CD4-positive, alpha-beta T cell treated with Interleukin-12 subunit alpha and Interleukin-12 subunit beta, for 1 hour (primary cell): ENCODE measurements around the gene ULBP1.
"Not testable (repeated sequence)": the region's sequence is repeated elsewhere in the genome, so short reads cannot be mapped to it uniquely, and the experiment has no call there.

Experiments
- DNase-seq: peaks from one replicate; pipeline ENCODE4 v3.0.0-alpha.2; 2020

Gene ULBP1

DNA sequence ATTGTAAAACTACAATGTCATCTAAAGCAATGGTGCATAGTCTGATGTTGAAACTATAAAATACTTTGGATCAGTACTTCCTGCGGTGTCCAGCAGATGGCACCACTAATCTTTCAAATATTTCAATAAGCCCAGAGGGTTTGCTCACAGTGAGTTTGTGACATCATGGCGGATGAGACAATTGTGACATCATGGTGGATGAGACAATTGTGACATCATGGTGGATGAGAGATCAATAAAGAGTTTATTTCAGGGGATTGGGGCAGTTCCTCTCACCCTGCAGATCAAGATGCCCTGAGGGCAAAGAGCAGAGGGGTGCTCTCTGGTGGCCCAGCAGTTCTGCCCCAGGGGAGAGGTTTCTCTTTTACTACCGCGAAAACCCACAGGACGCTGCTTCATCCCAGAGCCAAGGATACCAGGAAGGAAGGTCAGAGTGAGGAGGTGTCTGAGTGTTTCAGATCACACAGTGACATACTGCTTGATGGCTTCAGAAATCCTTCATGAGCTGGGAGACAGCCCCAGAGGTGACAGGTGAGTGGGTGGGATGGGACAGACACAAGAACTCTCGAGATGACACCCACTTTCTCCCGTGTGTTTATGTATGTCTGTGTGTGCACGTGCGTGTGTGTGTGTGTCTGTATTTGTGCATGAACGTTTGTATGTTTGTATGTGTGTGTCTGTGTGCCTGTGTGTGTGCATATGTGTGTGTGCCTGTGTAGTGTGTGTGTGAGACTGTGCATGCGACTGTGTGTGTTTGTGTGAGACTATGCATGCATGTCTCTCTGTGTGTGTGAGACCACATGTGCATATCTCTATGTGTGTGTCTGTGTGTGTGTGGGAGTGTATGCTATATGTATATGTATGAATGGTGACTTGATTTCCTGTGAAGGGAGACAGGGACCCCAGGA is 29.2 kb upstream of the ULBP1 start:
- DNase-seq = peak; percentile 83

- DNase-seq = no peak
Observed at GRCh38 chr6:149935246-149935645, 28.5 kb upstream of the ULBP1 start.

DNA sequence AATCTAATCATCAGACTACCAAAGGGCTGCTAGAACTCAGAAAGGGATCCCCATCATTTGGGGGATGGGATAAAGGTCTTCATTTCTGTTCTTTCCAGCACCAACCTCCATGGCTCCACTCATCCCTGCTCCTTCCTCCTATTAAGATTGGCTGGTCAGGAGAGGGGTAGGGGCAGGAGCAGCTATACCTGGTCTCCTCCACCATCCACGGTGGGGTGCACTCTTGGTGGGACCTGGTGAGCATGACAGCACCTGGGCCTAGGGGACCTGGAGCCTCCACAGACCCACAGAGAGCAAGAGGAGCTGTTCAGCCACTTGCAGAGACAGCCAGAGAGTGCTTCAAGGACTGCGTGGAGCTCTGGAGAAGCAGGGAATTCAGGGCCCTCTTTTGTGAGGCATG is 28.1 kb upstream of the ULBP1 start:
- DNase-seq = no peak

GRCh38 chr6:149936743-149937142 is 27.0 kb upstream of the ULBP1 start:
- DNase-seq = no peak

GRCh38 chr6:149938013-149938570 is 25.7 kb upstream of the ULBP1 start:
- not testable (repeated sequence) for DNase-seq

DNA sequence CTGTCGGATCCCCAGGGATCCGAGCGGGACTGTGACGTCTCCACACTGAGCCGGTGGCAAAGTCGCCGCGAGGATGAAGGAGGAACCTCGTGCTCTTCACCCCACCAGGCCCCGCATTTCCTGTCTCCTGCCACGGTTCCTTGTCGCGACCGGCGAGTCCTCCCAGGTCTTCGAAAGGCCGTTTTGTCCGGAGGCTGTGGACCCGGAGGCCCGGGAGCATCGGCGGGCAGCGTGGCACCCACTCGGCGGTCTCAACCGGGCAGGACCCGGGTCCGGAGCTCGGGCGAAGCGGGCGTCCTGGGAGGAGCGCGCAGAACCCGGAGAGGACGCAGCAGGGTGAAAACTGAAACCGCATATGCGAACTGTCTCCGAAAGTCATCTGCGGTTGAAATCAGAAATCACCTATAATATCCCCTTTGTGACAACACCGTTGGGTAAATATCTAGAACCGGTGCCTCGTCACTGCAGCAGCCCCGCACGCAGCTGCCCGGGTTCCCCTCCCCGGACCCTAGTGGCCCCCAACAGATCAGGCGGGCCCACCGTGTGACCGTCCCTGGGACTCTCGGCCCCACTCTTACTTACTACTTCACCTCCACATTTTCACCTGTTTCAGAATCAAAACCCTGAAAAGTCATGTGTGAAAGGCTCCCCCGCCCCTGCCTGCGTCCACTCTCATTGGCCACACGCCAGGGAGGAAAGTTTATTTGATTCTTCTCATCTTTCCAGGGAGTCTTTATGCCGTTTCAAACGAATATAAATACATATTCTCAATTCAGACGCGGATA is 25.0 kb upstream of the ULBP1 start:
- DNase-seq = peak; percentile 79

DNA sequence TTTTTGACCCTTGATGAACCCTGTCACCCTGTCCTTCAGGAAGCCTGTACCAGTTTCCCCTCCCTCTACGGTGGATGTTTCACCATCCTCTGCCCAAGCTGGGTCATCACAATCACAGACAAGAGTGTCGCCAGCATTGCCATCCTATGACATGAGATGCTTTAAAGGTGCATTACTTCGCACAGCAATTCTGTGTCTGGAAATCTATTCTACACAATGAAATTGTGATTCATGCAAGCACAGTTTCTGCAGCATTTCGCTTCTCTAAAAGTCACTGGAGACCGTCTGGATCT is 24.4 kb upstream of the ULBP1 start:
- DNase-seq = no peak

DNA sequence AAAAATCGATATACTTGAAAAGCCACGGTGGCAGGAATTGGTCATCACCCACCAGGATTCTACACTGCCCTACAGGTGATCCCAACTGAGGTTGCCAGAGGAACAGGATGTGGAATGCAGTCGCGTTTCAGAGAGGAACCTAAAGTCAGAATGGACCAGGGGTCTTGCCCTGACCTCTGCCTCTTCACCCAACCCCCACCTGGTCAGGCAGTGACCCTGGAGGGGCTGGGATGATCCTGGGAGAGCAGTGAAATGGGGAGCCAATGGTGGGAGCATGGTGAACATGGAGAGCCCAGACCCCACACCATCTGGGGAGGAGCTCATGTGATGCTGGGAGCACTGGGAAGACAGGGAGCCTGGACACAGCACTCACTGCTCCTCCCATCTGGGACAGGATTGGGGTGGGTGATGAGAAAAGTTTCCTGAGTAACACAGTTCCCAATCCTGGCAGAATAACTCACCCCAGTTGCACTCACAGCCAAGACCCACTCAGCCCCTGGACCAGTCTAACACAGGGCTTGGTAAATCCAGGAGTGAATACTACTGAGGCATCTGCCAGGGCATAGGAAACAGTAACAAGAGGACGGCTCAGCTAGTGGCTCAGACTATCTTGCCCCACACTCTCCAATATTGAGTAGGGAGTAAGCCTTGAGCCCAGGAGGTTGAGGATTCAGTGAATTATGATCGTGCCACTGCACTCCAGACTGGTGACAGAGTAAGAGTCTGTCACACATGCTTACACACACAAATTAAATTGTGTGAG is 23.7 kb upstream of the ULBP1 start:
- no peak for DNase-seq

GRCh38 chr6:149940672-149940982 is 23.1 kb upstream of the ULBP1 start:
- no peak for DNase-seq

DNA sequence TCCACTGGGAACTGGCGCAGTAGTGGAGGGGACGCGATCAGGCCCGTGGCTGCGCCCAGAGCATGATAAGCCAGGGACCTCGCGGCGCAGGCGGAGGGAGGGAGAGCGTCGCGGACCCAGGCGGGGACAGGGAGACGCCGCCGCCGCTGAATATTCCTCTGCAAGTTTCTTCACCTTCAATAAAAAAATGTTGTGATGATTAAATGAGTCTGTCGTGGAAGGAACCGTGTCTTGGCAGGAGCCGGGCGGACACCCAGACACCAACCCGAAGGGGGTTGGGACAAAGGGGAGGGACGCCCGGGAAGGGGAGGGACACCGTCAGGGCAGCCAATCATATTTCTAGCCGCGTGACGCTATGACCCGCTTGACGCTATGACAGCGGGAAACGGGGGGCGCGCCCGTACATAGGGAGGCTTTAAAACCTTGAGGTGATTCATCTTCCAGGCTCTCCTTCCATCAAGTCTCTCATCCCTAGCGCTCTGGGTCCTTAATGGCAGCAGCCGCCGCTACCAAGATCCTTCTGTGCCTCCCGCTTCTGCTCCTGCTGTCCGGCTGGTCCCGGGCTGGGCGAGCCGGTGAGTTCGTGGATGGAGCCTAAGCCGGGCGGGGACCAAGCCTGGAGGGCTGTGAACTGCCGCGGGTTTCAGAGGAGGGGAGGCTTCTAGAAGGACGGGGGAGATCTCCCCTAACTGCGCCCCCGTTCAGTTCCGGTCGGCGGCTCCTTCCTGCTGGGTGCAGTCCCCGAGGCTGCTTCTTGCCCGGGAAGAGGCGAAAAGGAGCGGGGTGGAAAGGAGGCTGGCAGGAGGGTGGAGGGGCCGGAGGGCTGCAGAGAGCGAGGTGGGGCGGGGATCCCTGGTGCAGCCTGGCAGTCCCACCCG is 21.9 kb upstream of the ULBP1 start, which contains the start of gene ULBP2:
Gene ULBP2, plus strand, starts transcription at position 432 of the 878 bp plus-strand sequence. Its CDS starts 59 bp downstream, at position 491.
- DNase-seq = peak; percentile 95

DNA sequence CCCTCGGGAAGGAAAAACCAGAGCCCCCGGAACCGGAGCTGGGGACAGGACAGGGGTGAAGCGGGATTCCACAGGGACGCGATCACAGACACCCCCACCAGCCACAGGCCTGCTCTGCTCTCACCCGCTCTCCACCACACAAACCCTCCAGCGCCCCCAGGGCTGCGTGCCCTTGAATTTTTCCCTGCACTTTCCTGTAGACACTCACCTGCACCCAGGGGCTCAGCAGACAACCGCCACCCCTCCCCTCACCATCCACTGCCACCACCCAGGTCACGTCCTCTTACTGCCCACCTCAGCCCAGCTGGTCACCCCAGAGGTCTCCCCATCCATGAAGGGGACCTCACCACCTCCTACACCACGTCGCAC is 21.3 kb upstream of the ULBP1 start:
- no peak for DNase-seq

DNA sequence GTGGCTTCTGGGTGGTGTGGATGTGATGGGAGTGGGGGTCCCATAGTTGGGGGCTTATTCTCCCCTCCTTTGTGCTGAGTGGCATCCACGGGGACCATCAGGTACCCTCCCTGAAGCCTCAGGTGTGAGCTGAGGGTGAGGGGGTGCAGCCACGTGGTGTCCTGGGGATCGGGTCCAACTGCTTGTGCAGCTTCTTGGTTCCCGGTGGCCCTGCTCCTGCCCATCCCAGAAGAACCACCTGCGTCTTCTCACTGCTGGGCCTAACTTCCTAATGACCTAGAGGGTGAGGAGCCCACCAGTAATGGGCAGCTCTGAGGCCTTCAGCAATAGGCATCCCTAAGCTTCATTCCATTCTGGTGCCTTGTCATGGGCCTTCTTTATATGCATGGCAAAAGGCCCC is 20.4 kb upstream of the ULBP1 start:
- not testable (repeated sequence) for DNase-seq

DNA sequence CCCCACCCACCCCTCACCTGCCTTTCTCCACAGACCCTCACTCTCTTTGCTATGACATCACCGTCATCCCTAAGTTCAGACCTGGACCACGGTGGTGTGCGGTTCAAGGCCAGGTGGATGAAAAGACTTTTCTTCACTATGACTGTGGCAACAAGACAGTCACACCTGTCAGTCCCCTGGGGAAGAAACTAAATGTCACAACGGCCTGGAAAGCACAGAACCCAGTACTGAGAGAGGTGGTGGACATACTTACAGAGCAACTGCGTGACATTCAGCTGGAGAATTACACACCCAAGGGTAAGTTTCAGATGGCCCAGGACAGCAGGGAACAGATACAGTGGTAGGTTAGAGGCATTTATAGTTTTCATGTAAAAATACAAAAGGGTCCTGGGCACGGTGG is 18.5 kb upstream of the ULBP1 start:
- DNase-seq = not testable (repeated sequence)

DNA sequence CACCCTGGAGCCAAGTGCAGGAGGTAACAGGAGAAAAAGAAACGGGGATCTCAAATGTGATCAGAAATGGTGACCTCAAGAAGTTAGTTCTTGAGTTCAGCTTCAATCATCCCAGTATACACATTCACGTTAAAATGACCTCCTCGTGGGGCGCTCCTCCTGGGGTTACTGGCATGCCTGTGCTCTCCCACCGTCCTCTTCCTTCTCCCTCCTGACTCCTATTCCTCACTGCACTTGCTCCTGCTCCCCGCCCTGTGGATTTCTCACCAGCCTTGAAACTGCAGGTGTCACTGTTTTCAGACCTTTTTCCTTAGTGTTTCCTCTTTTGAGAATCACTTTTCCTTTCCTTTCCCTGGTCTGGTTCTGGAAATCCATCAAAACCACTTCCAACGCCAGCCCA is 17.1 kb upstream of the ULBP1 start:
- not testable (repeated sequence) for DNase-seq

DNA sequence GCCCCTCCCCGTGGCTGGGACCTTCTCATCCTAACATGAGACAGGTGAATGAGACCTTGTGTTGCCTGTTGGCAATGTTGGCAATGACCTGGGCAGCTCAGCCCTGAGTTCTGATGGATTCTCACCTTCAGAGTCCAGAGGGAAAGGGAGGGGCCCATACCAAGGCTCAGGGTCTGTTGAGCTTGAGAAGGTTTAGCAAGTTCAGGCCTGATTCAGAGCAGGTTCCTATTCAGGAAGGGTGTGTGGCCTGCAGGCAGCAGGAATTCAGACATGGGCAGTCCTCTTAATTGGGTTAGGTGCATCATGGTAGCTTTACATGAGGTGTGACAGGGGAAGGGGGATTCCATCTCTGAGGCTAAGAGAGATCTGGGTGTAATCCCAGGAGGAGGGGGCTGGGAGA is 16.2 kb upstream of the ULBP1 start:
- DNase-seq = not testable (repeated sequence)

DNA sequence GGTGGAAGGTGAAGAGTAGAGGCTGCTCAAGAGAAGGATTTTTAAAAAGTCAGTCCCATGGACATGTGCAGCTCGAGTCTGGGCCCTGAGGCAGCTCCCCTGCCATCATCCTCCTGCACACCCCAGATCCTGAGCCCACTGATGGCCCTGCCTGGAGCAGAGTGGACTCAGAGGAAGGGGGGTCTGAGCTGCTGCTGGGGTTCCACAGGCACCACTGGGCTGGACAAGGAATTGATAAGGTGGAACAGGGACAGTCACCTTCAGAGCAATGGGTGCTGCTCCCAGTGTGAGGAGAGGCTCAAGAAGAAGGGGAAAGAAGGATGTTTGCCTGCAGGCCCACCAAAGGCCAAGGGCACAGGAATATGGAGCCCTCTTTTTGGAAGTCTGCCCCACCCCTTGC is 15.7 kb upstream of the ULBP1 start:
- no peak for DNase-seq

GRCh38 chr6:149948616-149949015 is 15.1 kb upstream of the ULBP1 start:
- DNase-seq = no peak

- DNase-seq = no peak
Observed at GRCh38 chr6:149950423-149950822, 13.3 kb upstream of the ULBP1 start.

DNA sequence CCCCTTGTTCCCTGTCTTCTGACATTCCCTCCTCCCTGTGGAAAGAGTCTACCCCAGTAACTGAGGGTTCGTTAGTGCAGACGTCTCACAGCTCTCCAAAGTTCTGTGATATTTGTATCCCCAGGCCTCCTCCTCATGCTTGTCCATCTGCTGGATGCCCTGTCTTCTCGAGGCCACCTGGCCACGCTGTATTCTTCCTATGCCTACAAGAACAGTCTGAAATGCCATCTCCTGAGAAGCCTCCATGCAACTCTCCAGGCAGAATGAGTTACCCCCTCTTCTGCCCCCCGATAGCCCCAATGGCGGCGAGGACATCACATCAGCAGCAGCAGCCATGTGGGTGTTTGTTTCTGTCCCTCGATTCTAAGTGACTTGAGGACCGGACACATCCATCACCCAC is 12.6 kb upstream of the ULBP1 start:
- no peak for DNase-seq

- DNase-seq = no peak
Observed at GRCh38 chr6:149951626-149952025, 12.1 kb upstream of the ULBP1 start.

GRCh38 chr6:149953390-149953789 is 10.4 kb upstream of the ULBP1 start:
- DNase-seq = not testable (repeated sequence)

DNA sequence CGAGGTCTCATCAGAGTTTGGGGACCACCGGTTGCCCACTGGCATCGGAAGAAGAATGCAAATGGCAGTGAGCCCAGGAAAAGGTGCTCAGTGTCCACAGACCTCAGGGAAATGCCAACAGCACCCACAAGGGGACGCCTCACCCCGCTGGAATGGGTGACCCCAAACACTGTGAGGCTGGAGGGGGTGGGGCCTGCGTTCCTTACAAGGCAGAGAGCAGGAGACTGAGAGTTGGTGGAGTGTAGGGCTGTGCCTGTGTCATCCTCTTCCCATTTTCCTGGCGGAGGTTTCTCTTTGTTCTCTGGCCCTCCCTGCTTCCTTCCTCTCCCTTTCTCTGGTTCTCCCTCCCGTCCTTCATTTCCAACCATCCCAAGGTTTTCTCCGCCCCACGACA is 9.8 kb upstream of the ULBP1 start:
- DNase-seq = not testable (repeated sequence)
